IMR-90 (cell line): ENCODE measurements around the gene KMT2D. TPM values are rescaled to one million over a fixed set of nuclear protein-coding genes. Genes with fewer than 3 reads are reported as not detected.

ENCODE experiments used
- ATAC-seq: fragments of 200-7000 bp; cut with Tn5 transposase; 2 replicates; pipeline ENCODE4 v1.9.1; 2020; ENCODE audit warnings: low read depth, mild to moderate bottlenecking, moderate library complexity
- BruUV-seq: library from RNA; stranded (reverse); fragments of 400-500 nt; replicated peaks from 2 replicates; lab custom pipeline; 2021; lab: Mats Ljungman, UMichigan
- CTCF ChIA-PET: fragments of 300-600 bp; formaldehyde crosslinking; extraction: SDS; loops from one replicate; lab custom pipeline; 2021; ENCODE audit warnings: antibody characterized with exemption; lab: Yijun Ruan, JAX
- POLR2A ChIA-PET: fragments of 300-600 bp; sonication (Branson Sonifier 250); formaldehyde crosslinking; loops from one replicate; lab custom pipeline; 2022; ENCODE audit warnings: antibody characterized with exemption; ENCODE audit not compliant: unreplicated experiment; lab: Charles Lee
- DNase-seq: peaks from one replicate; pipeline ENCODE4 v3.0.0; 2013
- H2AFZ ChIP-seq: replicated peaks from 2 replicates; pipeline ENCODE3; 2013; ENCODE audit warnings: low read length, mild to moderate bottlenecking; ENCODE audit not compliant: poor library complexity
- H2AK5ac ChIP-seq: 2 replicates; pipeline ENCODE4 v1.6.1; 2013; ENCODE audit warnings: low read depth, low read length, inconsistent platforms
- H2AK9ac ChIP-seq: replicated peaks from 2 replicates; pipeline ENCODE3; 2013; ENCODE audit warnings: mild to moderate bottlenecking, low read depth, low read length, moderate library complexity; ENCODE audit not compliant: poor library complexity
- H2BK120ac ChIP-seq: 2 replicates; pipeline ENCODE4 v1.6.1; 2013; ENCODE audit warnings: low read depth, low read length, inconsistent platforms
- H2BK15ac ChIP-seq: 3 replicates; pipeline ENCODE4 v1.6.1; 2013; ENCODE audit warnings: low read depth, low read length, inconsistent platforms
- H2BK20ac ChIP-seq: 2 replicates; pipeline ENCODE4 v1.6.1; 2013; ENCODE audit warnings: low read depth, mild to moderate bottlenecking, inconsistent platforms, low read length, moderate library complexity
- H2BK5ac ChIP-seq: 2 replicates; pipeline ENCODE4 v1.6.1; 2013; ENCODE audit warnings: mild to moderate bottlenecking, low read depth, low read length, inconsistent platforms; ENCODE audit not compliant: poor library complexity, severe bottlenecking
- H3K14ac ChIP-seq: replicated peaks from 2 replicates; pipeline ENCODE4 v1.6.1; 2013; ENCODE audit warnings: low read depth, low read length, inconsistent platforms
- H3K18ac ChIP-seq: 2 replicates; pipeline ENCODE4 v1.6.1; 2013; ENCODE audit warnings: low read depth, low read length, control low read depth
- H3K23ac ChIP-seq: 2 replicates; pipeline ENCODE4 v1.6.1; 2013; ENCODE audit warnings: low read depth, low read length, inconsistent platforms
- H3K27ac ChIP-seq: 2 replicates; pipeline ENCODE4 v1.5.1; 2013; ENCODE audit warnings: mild to moderate bottlenecking, control low read depth, low read length; ENCODE audit not compliant: insufficient read depth
- H3K27me3 ChIP-seq: 2 replicates; pipeline ENCODE4 v1.6.1; 2013; ENCODE audit warnings: low read length; ENCODE audit not compliant: control insufficient read depth, insufficient read depth
- H3K36me3 ChIP-seq: 2 replicates; pipeline ENCODE4 v1.6.1; 2013; ENCODE audit warnings: low read length, mixed read lengths; ENCODE audit not compliant: control insufficient read depth, insufficient read depth
- H3K4ac ChIP-seq: 2 replicates; pipeline ENCODE4 v1.6.1; 2013; ENCODE audit warnings: low read depth, low read length, inconsistent platforms
- H3K4me1 ChIP-seq: 2 replicates; pipeline ENCODE4 v1.6.1; 2013; ENCODE audit warnings: low read length, mixed read lengths; ENCODE audit not compliant: control insufficient read depth, insufficient read depth
- H3K4me2 ChIP-seq: 2 replicates; pipeline ENCODE4 v1.6.1; 2013; ENCODE audit warnings: low read depth, mild to moderate bottlenecking, control low read depth, low read length, moderate library complexity
- H3K4me3 ChIP-seq: 2 replicates; pipeline ENCODE4 v1.5.1; 2013; ENCODE audit warnings: low read depth, mild to moderate bottlenecking, control low read depth, low read length, moderate library complexity; ENCODE audit not compliant: insufficient read depth
- H3K56ac ChIP-seq: 2 replicates; pipeline ENCODE4 v1.6.1; 2013; ENCODE audit warnings: low read length, inconsistent platforms; ENCODE audit not compliant: insufficient read depth; ENCODE audit errors: extremely low read depth
- H3K79me1 ChIP-seq, 2 experiments: 2 replicates each; pipeline ENCODE4 v1.6.1; 2013; ENCODE audit warnings: low read length in 2 of 2, inconsistent platforms in 1 of 2, low read depth in 1 of 2
- H3K9ac ChIP-seq: 2 replicates; pipeline ENCODE4 v1.6.1; 2013; ENCODE audit warnings: low read depth, low read length, control low read depth
- H3K9me1 ChIP-seq: 2 replicates; pipeline ENCODE4 v1.6.1; 2013; ENCODE audit warnings: low read length, inconsistent platforms; ENCODE audit not compliant: insufficient read depth
- H3K9me3 ChIP-seq: 2 replicates; pipeline ENCODE4 v1.6.1; 2013; ENCODE audit warnings: low read length; ENCODE audit not compliant: control insufficient read depth, insufficient read depth
- H4K20me1 ChIP-seq: 2 replicates; pipeline ENCODE4 v1.6.1; 2013; ENCODE audit warnings: low read length, inconsistent platforms; ENCODE audit not compliant: insufficient read depth
- H4K5ac ChIP-seq: 2 replicates; pipeline ENCODE4 v1.6.1; 2013; ENCODE audit warnings: mild to moderate bottlenecking, low read depth, low read length, control low read depth
- H4K8ac ChIP-seq, 2 experiments: 2 replicates each; pipeline ENCODE4 v1.6.1; 2013; ENCODE audit warnings: low read depth in 2 of 2, low read length in 2 of 2, control low read depth in 1 of 2, inconsistent platforms in 1 of 2
- H4K91ac ChIP-seq: 2 replicates; pipeline ENCODE4 v1.6.1; 2013; ENCODE audit warnings: low read depth, low read length, inconsistent platforms; ENCODE audit not compliant: insufficient read depth
- CHD1 ChIP-seq: IDR thresholded peaks from 2 replicates; pipeline ENCODE4 v1.6.1; 2012; ENCODE audit warnings: low read depth, low read length, improper control_type of control experiment
- WGBS, 2 experiments: methylation state at CpG; one replicate each; pipeline versions ENCODE4 v1.1.5 to v1.1.7; 2013; ENCODE audit warnings: missing lambda C conversion rate in 2 of 2; ENCODE audit not compliant: insufficient read length in 1 of 2; ENCODE audit errors: extremely low coverage in 2 of 2; 5-methylcytosine and 5-hydroxymethylcytosine counted together
- dilution Hi-C: fragments of 300-500 bp; cut with HindIII; formaldehyde crosslinking; loops from one replicate; pipeline ENCODE4 v1.14.3; 2018; ENCODE audit warnings: low sequenced_read_pairs; ENCODE audit not compliant: unreplicated experiment
- in situ Hi-C: fragments of 300-500 bp; cut with MboI; formaldehyde crosslinking; loops from 3 replicates; pipeline ENCODE4 v1.14.3; 2019; ENCODE audit warnings: low sequenced_read_pairs, inconsistent platforms, mixed read lengths
- intact Hi-C: fragments of 100-400 bp; cut with micrococcal nuclease; formaldehyde crosslinking; loops from 2 replicates; pipeline ENCODE4 v1.10.0; 2022
- polyA plus RNA-seq, 3 experiments: library from polyadenylated mRNA; depleted of rRNA; stranded (reverse); fragments of >200 nt; gene quantifications; 2 replicates each; pipeline ENCODE4 v1.2.3, GENCODE V29; 2012; ENCODE audit warnings: low replicate concordance in 1 of 3
- total RNA-seq: library from RNA; depleted of rRNA; stranded (reverse); fragments of >200 nt; gene quantifications from 2 replicates; pipeline ENCODE4 v1.2.3, GENCODE V29; 2012

Gene KMT2D
- total and polyA plus RNA-seq, 2 of the 4 experiments (the other 2 are of a cell fraction), result 6.6 to 25.2 TPM

DNA sequence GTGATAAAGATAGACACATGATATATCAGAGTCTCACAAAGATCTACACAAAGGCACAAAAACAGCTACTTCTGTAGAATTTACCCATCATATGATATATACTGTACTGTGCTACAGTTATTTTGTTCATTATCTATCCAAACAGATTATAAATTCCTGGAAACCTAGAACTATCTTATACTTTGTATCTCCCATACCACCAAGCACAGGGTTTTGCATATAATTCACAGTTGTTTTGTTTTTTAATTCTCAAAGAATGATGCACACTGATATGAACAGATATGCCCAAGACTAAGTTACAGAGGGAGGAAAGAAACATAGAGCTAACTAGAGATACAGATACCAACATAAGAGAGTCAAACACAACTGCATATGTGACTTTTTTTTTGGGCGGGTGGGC, 45.4 kb downstream of the KMT2D start:
- POLR2A ChIA-PET, result no interaction called here
- Histone ChIP-seq H3K56ac (no peak overlapping the region), H3K4me2 (no peak overlapping the region), H3K9me3 (no peaks in the 10 kb centered on the region), H2BK20ac (no peak overlapping the region), H3K27ac (no peak overlapping the region), H3K4ac (no peak overlapping the region), H2AK9ac (no peak overlapping the region), H2BK120ac (no peak overlapping the region), H3K79me1 (peaks cover 32 to 53% of the 10 kb centered on the region in 2 experiments), H2BK5ac (no peak overlapping the region), H3K9ac (no peak overlapping the region), H3K9me1 (peaks cover 7% of the 10 kb centered on the region), H2BK15ac (no peak overlapping the region), H3K14ac (no peak overlapping the region), H2AFZ (no peak overlapping the region), H3K27me3 (no peaks in the 10 kb centered on the region), H3K4me3 (no peak overlapping the region), H4K91ac (no peak overlapping the region), H3K4me1 (peaks cover 3% of the 10 kb centered on the region), H3K36me3 (peaks cover 14% of the 10 kb centered on the region), H4K5ac (no peak overlapping the region), H4K8ac (no peak overlapping the region), H2AK5ac (no peak overlapping the region), H3K18ac (no peak overlapping the region), H4K20me1 (peaks cover 8% of the 10 kb centered on the region; the same call in 1 of the 2 replicates), H3K23ac (no peak overlapping the region)
- no peak for TF ChIP-seq CHD1
- in situ Hi-C loops (no loop called here), intact Hi-C loops (no loop called here), dilution Hi-C loops (no loop called here)
- no TSS peak for BruUV-seq
- CTCF ChIA-PET, result interaction anchor here (0.6 to 1.4 kb wide), 3 partner anchors 14 to 18 kb away, joined by 3 read pairs; no protein-coding TSS in a partner anchor
- WGBS, 2 experiments, result 100% methylated on average over 1 of the region's 1 CpG; no CpG with 5 or more reads in 1 of the 2 experiments
- DNase-seq, result no peak
- no peak for ATAC-seq
